Skeletal muscle cell (primary cell): ENCODE measurements around the gene SPATA46.
A peak's percentile ranks its signal among the peaks of the same experiment; 100 is the strongest.
"Not testable (repeated sequence)": the region's sequence is repeated elsewhere in the genome, so short reads cannot be mapped to it uniquely, and the experiment has no call there.

Experiments used
- DNase-seq: peaks from one replicate; pipeline ENCODE4 v3.0.0-alpha.2; 2010; ENCODE audit warnings: low read depth
- H3K4me3 ChIP-seq: 2 replicates; pipeline ENCODE4 v1.5.1; 2011; ENCODE audit warnings: low read depth, mild to moderate bottlenecking, control low read depth, low read length, moderate library complexity

Gene SPATA46

DNA sequence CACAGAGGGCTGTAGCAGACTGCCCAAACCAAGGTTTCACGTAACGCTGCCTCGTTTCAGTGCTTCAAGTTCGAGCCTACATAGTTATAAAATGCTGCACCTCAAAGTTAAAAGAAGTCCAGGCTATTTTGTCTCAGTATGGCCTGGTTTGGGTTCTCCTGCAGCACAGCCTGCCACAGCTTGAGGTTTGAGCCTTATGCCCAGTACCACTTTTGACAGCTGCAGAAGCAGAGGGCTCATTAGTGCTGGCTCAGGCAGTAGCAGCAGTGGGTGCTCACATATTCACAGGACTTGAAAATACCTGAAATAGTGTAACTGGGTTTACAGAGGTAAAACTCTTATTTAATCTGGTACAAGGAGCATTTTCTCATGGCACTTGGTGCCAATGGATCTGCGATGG, 15.3 kb downstream of the SPATA46 start:
- no peak for DNase-seq

DNA sequence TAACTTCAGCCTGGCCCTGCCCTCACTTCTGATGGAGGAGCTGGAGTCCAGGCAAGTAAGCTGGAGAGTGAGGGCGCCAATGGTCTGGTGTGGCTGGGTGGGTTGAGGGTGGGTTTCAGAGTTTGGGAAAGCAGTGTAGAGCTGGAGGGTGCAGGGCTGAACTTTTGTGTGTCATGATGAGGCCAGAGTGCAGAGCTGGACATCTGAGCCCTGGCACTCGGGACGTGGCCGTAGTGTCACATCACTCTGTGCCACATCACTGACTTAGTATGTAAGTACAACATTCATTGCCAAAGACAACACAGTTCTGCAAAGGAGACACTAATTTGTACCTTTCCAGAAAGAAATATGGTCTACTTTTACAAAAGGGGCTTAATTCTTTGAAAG, 15.8 kb downstream of the SPATA46 start:
- no peak overlapping the region for H3K4me3 ChIP-seq
- DNase-seq: no peak

More for the DNA sequence above, 15.3 kb downstream of the SPATA46 start:
- no peak overlapping the region for H3K4me3 ChIP-seq

DNA sequence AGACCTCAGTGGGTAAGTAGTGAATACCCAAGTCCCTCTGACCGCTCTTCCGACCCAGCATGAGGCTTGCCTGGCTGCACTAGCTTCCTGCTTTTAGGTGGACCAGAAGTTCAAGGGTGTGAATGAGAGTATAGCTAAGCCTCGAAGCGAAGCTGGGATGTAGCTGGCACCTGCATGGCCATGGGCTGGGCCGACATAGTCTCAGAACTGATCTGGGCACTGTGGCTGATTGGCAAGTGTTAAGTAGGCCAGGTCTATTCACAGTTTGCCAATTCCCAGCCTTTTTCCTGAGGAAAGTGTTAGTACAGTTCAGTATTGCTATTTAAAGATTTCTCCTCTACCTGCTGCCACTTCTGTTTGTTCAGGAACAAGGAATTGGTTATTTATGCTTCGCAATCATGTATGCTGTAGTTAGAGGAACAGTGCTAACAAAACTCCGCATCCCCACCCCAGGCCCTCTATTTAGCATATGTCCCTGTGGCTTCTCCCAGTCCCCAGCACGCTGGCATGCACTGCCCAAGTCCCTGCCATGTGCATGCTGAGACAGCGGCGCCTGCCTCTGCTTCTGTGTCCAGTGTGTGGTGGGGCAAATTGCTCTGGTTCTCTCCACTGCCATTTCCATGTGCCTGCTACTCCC, 16.3 kb downstream of the SPATA46 start:
- no peak overlapping the region for H3K4me3 ChIP-seq
- no peak for DNase-seq

DNA sequence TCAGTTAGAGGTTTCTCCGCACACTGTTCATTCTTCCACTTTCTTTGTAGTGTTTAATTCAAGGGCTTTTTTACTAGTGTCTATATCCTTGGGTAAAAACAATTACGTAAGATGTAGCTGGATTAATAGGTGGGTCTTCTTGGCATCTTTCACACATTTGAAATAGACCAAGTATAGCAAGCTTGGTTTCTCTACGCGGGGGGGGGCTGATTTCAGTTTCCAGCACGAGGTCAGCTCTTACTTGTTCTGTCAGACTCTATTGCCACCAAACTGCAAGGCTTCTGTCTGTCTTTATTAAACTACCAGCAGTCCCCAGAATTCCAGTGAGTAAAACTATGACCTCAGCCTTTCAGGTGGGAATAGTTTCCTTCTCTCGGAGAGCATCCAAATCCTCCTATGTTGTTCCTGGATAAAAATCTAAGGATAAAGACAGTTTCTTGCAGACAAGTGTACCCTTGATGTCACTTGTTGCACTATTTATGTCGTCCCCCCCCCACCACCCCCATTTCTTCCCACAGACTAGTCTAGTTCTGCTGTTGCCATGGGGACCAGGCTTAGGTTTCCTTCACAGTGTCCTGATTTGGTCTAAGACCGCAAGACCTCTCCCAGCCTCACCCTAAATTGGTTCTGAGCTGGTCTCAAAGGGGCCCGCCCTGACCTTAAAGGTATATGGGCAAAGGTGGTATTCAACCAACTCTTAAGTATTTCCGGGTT, 17.0 kb downstream of the SPATA46 start:
- H3K4me3 ChIP-seq: no peak overlapping the region
- DNase-seq: no peak

DNA sequence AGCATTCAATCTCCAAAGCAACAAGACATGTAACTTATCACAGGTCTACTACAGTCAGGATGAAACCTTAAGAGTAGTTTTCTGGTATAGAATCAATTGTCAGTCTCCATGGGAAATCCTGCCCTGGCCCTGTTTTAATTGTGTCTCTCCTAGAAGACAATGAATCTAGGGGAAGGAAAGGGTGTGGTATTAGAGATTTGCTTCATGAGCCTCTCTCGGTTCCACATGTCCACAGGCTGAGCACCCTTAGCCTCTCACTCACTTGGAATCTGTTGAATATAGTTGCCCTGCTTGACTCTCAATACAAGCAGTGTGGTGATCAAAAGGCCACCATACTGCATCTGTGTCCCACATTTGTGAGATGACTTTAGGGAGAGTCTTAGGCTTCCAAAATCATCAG, 17.7 kb downstream of the SPATA46 start:
- DNase-seq: no peak
- H3K4me3 ChIP-seq: no peak overlapping the region

DNA sequence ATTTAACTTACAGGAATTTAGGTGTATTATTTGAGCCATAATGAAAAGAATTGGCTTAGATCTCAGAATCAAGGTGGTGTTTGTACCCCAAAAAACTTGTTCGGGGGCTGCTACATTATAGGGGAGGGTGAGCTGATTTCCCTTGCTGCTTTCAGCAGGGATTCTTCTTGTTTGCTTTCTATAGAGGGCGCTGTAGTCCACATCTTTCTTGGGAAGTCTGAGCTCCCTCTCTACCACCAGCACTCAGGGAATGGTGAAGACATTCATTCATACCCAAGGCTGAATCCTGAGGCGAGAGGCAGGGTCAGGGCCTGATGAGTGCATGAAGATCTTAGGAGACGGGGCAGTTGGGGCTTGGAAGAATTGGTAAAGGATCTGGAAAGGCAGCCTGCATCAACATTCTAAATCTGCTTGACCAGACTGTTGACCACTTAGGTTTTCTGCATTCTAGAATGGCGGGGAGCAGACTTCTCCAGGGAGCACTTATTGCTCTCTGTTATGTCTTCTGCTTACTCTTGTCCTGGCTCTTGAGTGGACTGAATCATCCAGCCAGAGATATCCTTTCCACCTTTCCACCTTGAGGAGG, 18.9 kb downstream of the SPATA46 start:
- no peak for DNase-seq
- no peak overlapping the region for H3K4me3 ChIP-seq

DNA sequence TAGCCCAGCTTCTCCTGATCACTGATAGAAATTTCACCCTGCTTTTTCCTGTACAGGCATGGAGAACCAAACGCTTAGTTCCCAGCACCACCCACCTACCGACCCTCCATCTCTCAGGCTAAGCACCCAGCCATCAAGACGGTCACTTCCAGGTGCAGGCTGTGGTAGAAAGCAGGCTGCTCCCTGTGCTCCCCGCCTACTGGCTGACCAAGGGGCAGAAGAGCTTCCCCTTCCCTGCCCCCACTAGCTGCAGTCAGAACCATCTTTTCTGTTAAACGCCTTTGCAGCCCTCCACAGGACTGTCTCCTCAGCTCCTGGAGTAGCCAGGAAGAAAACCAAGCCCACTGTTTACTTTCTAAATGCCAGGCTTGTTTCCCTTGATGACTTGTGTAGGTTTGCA, 23.0 kb downstream of the SPATA46 start:
- H3K4me3 ChIP-seq: no peak overlapping the region
- DNase-seq: no peak

DNA sequence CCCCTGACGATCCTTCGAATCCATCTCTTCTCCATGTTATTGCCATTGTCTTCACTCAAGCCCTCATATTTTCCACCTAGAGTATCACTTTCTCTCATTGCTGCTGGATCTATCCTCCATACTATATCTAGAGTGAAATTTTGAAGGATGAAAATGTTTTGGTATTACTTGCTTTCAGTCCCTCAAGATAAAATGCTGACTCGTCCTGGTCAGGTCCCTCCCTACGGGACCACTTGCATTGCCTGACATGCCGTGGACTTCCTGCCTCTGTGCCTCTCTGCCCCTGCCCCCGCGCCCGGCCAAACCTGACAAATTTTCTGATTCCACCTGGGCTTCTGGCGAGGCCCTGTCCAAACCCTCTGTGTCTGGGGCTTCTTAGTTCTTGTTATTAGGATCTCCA, 23.6 kb downstream of the SPATA46 start:
- H3K4me3 ChIP-seq: no peak overlapping the region
- DNase-seq: no peak

DNA sequence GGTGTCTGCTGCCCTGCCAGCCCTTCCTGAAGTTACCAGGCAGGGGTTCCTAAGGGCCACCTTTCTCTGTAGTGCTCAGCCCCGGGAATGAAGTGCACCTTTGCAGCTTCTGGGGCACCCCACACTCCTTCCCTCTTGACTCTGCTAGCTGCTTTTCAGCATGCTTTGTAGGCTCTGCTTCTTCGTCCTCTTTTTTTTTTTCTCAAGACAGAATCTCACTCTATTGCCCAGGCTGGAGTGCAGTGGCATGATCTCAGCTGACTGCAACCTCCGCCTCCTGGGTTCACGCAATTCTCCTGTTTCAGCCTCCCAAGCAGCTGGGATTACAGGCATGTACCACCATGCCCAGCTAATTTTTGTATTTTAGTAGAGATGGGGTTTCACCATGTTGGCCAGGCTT, 24.8 kb downstream of the SPATA46 start:
- not testable (repeated sequence) for DNase-seq

DNA sequence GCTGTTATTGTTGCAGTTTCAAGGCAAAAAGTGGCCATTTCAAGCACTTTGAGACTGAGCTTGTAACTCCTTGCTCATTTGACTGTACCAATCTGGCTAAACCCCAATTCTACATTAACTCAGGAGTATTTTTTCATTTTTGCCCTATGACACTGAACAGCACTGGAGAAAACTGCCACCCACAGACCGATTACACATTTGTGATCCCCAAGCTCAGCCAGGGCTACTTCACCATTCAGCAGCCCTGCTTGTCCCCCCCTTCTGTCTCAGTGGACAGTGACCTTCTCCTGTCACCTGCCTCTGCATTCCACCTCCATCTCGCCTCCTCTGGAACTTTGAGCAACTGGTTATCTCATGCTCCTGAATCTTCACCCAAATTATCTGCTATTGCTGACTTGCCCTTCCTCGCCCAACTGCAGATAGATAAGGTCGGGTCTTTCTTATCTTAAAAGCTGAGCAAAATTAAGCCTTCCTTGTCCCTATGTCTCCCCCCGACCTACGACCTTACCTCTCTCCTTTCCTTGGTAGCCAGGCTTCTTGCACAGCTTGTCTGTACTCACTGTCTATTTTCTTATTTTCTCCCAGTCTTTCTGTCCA, 25.3 kb downstream of the SPATA46 start:
- H3K4me3 ChIP-seq: no peak overlapping the region
- no peak for DNase-seq

More for the DNA sequence above, 24.8 kb downstream of the SPATA46 start:
- not testable (repeated sequence) for H3K4me3 ChIP-seq

DNA sequence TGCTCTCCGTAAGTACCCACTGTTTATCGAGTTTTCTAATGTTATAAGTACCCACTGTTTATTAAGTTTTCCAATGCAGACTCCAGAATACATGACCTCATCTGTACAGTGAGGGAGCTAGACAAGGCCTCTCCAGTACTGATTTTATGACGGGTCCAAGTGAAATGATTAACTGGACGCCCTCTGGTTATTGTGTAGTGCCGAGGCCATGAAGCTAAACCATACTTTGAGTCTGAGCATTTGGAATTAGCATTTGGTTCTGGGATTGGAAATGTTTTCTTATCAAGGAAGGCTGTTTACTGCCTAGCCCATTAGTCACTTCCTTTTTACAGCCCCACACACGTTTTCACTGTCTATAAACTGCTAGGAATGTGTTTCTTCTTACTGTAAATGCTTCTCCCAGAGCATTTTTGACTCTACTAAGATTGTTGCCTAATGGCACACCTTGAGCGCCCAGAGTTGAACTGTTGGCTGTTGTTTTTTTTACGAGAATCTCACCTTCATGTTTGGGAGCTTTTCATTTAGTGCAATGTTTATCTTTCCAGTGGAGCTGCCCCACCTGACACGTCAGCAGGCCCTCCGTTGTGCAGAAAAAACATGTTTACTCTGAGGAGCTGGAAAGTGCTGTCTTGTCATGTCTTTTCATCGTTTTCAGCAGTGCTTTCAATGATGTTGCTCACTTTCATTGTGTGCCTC, 26.9 kb downstream of the SPATA46 start:
- DNase-seq: no peak
- no peak overlapping the region for H3K4me3 ChIP-seq

DNA sequence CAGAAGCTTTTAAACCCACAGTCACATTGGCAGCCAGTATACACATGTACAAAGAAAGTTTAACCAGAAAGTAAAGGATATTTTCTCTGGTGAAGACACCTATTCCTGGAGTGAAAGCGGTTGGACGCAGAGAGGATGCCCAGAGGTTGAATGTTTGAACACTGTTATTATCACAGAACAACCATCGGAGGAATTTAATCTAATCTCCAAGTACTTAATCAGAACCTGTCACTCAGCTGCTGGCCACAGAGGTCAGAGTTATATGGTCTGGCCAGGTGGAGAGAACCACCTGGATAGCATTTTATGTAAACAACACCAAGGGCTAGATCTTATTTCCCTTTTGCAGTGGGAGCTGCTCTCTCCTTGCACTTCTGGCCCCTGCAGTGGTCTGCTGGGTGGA, 29.4 kb downstream of the SPATA46 start:
- H3K4me3 ChIP-seq: no peak overlapping the region
- DNase-seq: no peak

DNA sequence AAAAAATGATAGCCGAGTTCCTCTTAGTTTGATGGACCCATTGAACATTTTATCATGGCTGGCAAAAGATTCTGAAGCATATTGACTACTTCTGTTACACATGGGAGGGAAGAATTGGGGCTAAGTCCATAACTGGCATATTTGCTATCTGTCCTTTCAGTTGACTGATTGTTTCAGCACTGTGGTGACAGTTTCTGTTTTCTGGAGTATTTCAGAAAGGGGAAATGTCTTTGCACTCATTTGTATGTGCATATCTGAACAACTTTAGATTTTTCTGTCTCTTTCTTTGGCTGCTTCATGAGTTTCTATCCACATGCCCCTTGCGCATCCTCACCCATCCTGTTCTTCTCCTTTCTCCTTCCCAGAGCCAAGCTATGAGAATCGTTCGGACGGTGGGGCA, 33.2 kb downstream of the SPATA46 start:
- DNase-seq: no peak
- no peak overlapping the region for H3K4me3 ChIP-seq

DNA sequence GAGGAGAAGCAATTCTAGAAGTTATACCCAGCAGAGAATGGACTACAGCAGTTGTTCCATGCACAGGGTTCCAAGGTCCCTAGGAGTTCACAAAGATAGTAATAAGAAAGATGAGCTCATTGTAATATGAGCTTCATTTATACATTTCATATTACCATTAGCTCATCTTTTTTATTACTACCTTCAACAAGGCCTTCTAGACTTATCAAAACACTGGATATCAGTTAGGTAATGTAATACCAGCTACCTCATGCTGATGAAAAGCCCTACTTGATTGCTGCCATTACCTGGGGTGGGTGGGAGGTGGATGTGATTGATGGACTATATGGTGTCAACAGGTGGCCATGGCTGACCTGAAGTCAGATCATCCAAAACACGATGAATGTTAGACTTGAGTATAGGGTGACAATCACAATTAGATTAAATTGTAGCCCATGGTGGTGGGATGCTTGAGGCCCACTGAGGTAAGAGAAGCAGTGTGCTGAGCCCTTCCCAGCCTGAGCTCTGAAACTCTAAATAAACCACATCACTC, 34.1 kb downstream of the SPATA46 start:
- H3K4me3 ChIP-seq: no peak overlapping the region
- no peak for DNase-seq

DNA sequence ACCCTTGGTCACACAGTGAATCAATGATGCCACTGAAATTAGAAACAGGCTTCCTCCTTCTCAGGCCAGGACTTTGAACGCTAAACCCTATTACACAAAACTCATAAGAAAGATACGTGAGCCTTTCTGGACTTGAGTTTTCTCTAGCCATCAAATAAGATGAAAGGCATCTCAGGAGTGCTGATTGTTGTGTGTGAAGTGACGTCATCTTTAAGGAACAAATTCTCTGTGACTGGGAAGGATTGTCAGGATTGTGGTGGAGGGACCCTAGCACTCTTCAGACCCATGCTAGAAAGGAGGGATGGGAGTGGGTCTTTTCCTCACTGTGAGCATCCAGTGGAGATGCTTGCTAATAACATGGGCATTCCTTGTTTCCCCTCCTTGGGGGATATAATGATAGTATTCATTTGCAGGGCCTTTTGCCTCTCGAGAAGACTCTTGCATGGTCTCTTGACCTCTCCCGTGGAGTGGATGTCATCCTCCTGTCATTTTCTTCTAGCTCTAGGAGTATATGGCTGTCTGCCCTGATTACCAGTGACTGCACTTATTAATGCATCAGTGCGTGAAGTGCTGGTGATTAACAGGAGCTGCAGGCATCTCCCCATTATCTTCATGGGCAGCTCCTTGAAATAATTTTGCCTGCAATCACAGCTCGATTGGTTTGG, 39.9 kb downstream of the SPATA46 start:
- H3K4me3 ChIP-seq: no peak overlapping the region

DNA sequence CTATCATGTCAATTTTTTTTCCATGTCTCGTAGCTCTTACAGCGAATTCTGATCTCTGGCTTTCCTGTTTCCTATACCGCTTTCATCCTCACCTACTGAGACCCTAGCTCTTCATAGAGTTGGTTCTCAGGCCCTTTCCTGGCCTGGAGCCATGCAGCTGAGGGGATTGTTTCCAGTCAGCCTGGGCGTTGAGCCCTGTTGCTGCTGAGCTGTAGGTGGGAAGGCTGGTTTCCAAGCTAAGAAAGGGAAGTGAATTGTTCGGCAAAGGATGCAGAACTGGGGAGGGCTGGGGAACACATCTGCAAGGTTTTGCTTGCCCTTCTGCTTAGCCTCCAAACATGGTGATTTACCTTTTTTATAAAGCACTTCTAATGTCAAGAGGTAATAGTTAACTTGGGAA, 41.5 kb downstream of the SPATA46 start:
- no peak for DNase-seq
- H3K4me3 ChIP-seq: no peak overlapping the region

More for the DNA sequence above, 39.9 kb downstream of the SPATA46 start:
- no peak for DNase-seq

DNA sequence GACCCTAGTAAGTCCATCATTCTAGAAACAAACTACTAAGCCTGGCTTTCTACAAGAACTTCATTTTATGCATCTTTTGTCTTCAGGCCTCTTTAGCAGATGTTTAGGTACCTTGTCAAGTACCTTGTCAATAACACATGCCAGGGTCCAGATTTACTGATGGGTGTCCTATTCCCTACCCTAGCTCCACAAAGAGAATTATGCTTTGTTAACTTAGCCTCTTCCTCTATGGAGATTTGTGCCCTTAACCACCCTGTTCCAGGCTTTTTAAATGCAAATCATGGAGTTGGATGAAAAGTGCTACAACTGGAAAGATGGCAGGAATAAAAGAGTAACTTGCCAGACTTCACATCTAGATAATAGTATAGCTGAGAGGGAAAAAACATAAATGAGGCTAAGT, 42.7 kb downstream of the SPATA46 start:
- no peak for DNase-seq
- H3K4me3 ChIP-seq: no peak overlapping the region

DNA sequence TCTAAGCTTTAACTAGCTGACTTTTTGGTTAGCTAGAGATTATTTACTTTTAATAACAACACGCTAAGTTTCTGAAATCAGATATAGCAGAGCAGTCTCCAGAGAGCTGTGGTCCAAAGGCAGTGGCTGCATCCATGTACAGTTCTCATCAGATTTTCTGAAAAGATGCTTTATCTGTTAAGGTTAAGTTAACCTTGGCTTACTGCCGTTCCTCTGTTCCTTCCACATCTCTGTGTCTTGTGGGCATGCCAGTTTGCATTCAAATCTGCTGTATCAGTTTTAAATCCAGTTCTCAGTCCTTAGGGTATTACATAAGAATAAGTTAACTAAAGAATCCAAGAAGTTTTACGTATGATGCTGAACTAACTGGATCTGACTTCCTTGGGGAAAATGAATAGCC, 46.8 kb downstream of the SPATA46 start:
- no peak overlapping the region for H3K4me3 ChIP-seq
- DNase-seq: peak; percentile 76

DNA sequence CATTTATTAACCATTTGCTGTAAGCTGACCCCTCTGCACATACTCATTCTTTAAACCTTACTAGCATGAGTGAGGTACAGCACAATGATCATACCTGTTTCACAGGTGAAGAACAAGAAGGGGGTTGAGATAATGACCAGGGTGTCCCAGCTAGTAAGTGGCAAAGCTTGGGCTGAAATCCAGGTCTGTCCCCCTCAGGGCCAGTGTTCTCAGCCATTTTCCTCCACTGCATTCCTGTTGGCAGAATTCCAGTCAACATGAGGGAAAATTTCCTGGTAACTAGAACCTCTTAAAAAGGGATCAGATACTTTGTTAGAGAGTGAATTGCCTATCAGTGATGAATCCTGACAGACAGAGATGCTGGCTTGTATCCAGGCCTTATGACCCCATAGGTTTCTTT, 48.1 kb downstream of the SPATA46 start:
- H3K4me3 ChIP-seq: no peak overlapping the region
- no peak for DNase-seq
